NCI-H1417 treated with DMSO at 0.1 percent for 48 hours (cell line): ENCODE results near the gene RXRA.

Experiments used
- DNase-seq: peaks from one replicate; lab custom pipeline; 2025; lab: John Stamatoyannopoulos, UW

RXRA gene

DNA sequence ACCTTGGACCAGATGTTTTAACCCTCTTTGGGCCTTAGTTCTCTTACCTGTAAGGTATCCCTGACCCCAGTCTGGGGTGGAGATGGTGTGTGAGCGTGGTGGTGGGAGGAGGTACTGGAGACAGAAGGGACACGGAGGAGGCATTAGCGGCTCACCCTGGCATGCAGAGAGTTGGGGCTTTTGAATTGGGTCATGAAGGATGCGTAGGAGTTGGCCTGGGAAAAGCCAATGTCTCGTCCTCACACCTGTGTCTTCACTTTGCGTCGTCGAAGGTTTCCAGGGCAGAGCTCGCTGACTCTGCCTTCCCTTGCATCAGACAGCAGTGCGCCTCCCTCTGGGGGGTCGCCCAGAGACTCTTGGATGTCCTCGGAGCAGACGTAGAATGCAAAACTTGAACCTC is 11.2 kb downstream of the RXRA start:
- DNase-seq = no peak

GRCh38 chr9:134338394-134339182 is 12.3 kb downstream of the RXRA start:
- no peak for DNase-seq

- no peak for DNase-seq
Observed at GRCh38 chr9:134339183-134339806, 13.0 kb downstream of the RXRA start.

DNA sequence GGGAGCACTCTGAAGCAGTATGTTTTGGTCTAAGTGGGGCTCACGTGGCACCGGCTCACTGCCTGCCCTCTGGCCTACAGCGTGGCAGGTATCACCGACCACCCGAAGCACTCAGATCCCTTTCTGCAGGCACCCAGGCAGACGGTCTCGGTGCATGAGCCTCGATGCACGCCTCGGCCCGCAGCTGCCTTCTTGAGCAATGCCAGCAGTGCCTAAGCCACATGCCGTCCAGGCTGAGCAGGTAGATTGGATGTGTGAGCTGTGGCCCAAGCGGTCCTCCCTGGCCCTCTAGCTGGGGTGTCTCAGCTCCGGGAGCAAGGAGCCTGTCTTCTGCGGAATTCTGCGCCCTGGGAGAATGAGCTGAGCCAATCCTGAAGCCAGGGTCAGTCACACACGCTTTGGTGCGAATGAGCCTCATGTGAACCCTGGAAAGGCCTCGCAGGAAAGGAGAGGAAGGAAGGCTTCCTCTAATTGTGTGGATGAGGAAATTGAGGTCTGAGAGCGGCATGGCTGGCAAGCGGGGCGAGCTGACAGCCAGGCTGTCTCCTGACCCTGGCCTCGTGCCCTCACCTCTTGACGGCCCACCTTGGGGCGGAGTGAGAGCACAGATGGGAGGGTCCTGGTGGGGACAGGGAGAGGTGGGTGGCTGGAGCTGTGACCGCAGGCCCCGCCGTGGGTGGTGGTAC is 14.4 kb downstream of the RXRA start:
- DNase-seq = no peak

DNA sequence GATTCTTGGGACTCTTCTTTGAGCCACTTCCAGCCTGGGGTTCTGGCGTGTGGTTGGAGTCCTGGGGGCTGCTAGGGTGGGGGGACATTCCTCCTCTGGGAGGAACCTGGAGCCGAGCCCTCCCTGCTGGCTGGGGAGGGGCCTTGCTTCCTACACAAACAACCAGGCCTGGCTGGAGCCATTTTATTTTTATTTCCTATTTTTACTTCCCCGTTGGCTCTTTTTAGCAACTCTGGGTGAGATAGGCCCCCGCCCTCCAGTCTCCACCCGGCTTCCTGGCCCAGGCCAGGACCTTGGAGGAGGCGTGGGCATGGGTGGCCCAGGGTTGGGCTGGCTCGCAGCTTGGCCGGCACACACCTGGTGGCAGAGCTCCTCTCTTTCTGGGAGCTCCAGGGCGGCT is 15.1 kb downstream of the RXRA start:
- no peak for DNase-seq

- no peak for DNase-seq
Observed at GRCh38 chr9:134341929-134342745, 15.9 kb downstream of the RXRA start.

DNA sequence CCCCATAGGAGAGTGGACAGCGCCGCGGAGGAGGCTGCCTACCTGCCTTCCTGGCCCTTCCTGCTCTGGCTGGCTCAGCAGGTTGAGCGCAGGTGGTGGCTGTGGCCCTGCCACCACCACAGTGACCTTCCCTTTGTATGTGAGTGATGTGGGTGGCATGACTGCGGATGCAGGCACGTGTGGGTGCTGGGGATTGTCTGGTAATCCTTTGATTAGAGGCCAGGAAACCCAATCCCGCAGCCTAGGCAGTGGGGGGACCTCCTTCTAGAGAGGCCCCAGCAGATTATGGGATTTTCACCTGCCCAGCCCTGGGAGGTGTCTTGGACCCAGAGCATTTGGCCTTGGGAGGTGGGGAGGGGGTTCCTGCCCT is 16.5 kb downstream of the RXRA start:
- DNase-seq = no peak

- DNase-seq = no peak
Observed at GRCh38 chr9:134343637-134344036, 17.4 kb downstream of the RXRA start.

DNA sequence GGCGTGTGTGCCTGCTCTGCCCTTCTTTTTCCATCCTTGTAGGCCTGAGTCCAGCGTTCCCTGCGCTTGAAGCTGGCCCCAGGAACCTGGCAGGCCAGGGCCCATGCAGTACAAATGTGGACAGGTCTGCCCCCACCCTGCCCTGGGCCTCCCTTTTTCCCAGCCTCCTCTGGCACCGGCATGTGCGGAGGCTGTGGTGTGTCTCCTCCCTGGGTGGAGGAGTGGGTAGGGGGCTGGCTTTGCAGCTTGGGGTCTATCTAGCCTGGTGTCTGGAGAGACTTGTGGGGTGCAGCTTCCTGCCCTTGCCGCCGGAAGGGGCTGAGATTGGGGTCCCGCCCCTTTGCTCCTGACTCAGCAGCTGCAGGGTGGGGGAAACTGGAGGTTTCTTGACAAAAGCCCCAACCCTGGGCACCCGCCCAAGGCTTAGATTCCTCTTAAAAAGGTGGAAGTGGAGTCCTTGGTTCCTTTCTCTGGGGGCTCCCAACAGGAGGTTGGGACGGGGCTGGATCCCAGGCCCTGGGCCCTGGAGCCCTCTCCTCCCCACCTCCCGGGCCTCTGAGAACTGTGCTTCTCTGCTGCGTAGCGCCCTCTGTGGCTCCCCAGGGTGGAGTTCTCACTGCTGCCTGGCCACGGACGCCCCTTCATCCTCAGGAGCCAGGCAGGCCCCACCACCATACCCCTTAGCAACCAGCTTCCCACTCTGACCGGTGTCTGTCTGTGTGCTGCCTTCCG is 18.0 kb downstream of the RXRA start:
- no peak for DNase-seq

DNA sequence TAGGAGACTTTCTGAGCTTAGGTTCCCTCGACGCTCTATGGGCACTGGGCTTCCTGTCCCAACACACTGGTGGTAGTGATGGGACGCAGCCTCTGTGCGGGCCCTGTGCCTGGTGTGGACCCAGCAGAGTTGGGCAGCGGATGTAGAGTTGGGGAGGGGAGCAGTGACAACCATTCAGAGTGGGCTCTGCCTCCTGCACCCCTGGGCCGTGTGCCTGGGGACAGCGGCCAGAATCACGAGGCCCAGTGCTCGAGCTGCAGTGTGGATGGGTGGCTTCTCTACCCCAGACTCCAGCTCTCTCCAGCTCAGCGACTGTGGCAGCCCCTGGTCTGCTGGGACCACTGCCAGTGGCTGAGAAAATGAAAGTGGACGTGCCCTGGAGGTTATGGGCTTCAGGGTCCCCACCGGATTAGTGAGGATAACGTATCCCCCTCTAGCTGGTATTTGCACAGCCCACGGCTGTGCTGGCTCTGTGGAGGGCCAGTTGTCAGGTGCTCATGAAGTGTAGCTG is 18.6 kb downstream of the RXRA start:
- DNase-seq = no peak

- no peak for DNase-seq
Observed at GRCh38 chr9:134345737-134346136, 19.5 kb downstream of the RXRA start.

- DNase-seq = no peak
Observed at GRCh38 chr9:134346151-134346550, 19.9 kb downstream of the RXRA start.

DNA sequence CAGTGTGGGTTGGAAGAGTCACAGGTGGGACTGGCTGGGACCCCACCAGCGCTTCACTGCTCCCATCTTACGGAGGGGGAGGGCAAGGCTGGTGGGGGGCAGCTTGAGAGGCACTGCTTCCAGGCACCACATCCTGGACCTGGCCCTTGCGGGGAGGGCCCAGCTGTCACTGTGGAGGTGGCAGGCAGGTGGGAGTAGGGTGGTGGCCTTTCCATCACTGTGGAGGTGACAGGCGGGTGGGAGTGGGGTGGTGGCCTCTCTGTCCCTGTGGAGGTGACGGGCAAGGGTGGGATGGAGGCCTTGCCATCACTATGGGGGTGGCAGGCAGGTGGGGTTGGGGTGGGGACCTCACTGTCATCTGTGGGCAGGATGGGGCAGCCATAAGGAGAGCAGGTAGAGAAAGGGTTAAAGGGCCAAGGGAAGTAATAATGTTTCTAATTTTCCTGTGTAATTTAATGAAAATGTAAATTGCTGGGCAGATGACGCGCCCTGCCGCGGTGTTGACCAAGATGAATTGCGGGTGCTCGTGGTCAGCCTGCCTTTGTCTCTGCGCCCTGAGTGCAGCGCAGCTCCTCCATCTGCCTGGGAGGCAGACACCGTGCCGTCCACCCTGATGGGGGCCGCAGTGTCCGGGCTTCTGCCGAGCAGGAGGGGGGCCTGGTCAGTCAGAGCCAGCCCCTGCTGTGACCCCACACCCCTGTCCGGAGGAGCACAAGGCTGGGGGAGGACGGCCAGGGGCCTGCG is 20.8 kb downstream of the RXRA start:
- DNase-seq = no peak

- DNase-seq = no peak
Observed at GRCh38 chr9:134347996-134348395, 21.7 kb downstream of the RXRA start.

DNA sequence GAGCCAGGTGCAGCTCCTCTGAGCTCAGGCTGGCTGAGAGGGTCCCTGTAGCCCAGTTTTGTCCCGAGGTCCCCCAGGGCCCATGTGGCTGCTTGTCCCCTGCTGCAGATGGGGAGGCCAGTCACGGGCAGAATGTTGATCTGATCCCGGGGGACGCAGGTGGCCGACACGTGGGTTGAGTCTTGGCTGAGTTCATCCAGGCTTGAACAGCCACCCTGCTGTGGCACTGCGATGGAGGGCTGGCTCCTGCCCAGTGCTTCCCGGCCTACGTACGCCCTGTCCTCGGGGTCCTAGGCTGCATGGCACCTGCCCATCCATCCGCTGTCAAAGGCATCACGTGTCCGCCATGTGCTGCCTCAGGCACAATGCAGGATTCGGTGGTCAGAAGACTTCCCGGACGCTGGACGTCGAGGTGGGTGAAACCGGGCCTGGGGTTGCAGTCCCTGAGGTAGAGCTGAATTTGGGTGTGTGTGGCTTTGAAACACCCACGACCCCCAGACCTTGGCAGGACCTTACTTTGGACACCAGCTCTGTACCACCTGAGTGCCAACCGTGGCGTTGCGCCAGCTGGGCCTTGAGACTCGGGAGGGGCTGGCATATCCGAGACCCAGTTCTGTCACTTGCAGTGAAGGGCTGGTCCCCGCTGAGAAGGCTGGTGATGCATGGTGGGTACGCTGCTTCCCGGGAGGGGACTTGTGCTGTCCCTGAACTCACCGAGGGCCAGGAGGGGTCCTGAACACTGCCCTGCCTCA is 22.3 kb downstream of the RXRA start:
- DNase-seq = no peak

GRCh38 chr9:134349936-134350335 is 23.7 kb downstream of the RXRA start:
- no peak for DNase-seq

DNA sequence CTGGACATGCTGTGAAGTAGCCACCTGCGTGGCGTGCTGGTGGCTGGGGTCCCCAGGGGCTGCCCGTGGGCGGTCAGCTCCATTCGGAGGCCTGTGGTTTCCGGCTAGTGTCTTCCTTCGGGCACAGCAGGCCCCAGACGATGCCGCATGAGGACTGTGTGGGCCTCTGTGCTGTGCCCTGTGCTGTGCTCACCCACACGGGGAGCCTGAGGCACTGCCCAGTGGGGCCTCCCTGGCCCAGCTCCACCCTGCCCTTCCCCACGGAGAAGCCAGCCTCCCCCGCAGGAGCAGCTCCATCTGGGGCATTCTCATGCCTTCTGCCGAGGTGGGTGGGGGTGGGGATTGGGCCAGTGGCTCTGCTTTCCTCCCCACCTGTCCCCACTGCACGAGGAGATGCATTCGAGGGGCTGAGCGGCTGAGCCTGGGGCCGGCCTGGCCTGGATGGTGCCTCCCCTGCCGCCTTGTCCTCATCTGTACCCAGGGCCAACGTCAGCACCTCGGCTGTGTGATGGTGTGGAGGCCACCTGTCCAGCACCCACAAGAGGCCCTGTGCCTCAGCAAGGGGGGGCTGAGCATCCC is 24.2 kb downstream of the RXRA start:
- no peak for DNase-seq

- no peak for DNase-seq
Observed at GRCh38 chr9:134351606-134352176, 25.4 kb downstream of the RXRA start.

- DNase-seq = no peak
Observed at GRCh38 chr9:134352247-134352933, 26.1 kb downstream of the RXRA start.
